Gastrocnemius medialis (tissue), 4 donors: ENCODE measurements around the gene OS9. TPM values are rescaled to one million over a fixed set of nuclear protein-coding genes. Genes with fewer than 3 reads are reported as not detected.
A peak's percentile ranks its signal among the peaks of the same experiment; 100 is the strongest.

Source experiments
- ATAC-seq, 2 donors: fragments of 150-250 bp; one replicate each; pipeline ENCODE4 v1.9.1; 2016
- DNase-seq, 2 donors: peaks; one replicate each; pipeline ENCODE4 v3.0.0-alpha.2; 2019
- H3K27ac ChIP-seq, 4 donors: fragments of 200-600 bp; sonication (generic); 1 replicate in 1 of 4; 2 replicates in 3 of 4; pipeline ENCODE4 v1.5.1; 2016 to 2018; ENCODE audit warnings: mild to moderate bottlenecking in 2 of 4, moderate library complexity in 1 of 4
- H3K27me3 ChIP-seq, 3 donors: fragments of 200-600 bp; sonication (generic) in 2 of 3; 1 replicate in 1 of 3; 2 replicates in 2 of 3; pipeline versions ENCODE4 v1.5.1 to v1.6.0; 2016 to 2019; ENCODE audit warnings: mild to moderate bottlenecking in 1 of 3, moderate library complexity in 1 of 3
- H3K36me3 ChIP-seq, 2 donors: fragments of 200-600 bp; sonication (generic) in 1 of 2; one replicate each; pipeline ENCODE4 v1.5.1; 2017 to 2018
- H3K4me1 ChIP-seq, 2 donors: fragments of 200-600 bp; sonication (generic) in 1 of 2; one replicate each; pipeline ENCODE4 v1.5.1; 2016 to 2017; ENCODE audit warnings: mild to moderate bottlenecking in 2 of 2
- H3K4me3 ChIP-seq, 4 donors: fragments of 200-600 bp; sonication (generic) in 3 of 4; 1 replicate in 1 of 4; 2 replicates in 3 of 4; pipeline ENCODE4 v1.5.1; 2016 to 2019; ENCODE audit warnings: mild to moderate bottlenecking in 2 of 4
- H3K9me3 ChIP-seq, 3 donors: fragments of 200-600 bp; sonication (generic) in 2 of 3; 1 replicate in 1 of 3; 2 replicates in 2 of 3; pipeline ENCODE4 v1.5.1; 2016 to 2019
- POLR2A ChIP-seq, 2 donors: fragments of 450-650 bp; IDR thresholded peaks; one replicate each; pipeline ENCODE4 v1.6.1; 2017; ENCODE audit warnings: antibody characterized with exemption in 2 of 2, mild to moderate bottlenecking in 2 of 2, moderate library complexity in 2 of 2
- in situ Hi-C, 4 donors: fragments of 200-750 bp; cut with MboI; loops; one replicate each; pipeline versions ENCODE4 v1.15.0 to v1.8.0; 2017; ENCODE audit warnings: low sequenced_read_pairs in 4 of 4
- intact Hi-C: fragments of 100-400 bp; cut with DNase I; formaldehyde crosslinking; loops from one replicate; pipeline ENCODE4 v1.15.1; 2023; ENCODE audit warnings: low total_unique reads
- total RNA-seq, 4 donors: library from RNA; depleted of rRNA; stranded (reverse); fragments of >200 nt; gene quantifications; one replicate each; pipeline versions ENCODE4 v1.1.0 to v1.2.3, GENCODE V29; 2016
- TF ChIP-seq, protein P1 (sequence below), 5 experiments: fragments of 450-650 bp in 3 of 5; fragments of 200-600 bp in 2 of 5; sonication (generic) in 2 of 5; IDR thresholded peaks in 4 of 5; conservative IDR thresholded peaks in 1 of 5; 1 replicate in 4 of 5; 2 replicates in 1 of 5; pipeline ENCODE4 v1.5.1; 2016 to 2019; ENCODE audit warnings: antibody characterized with exemption in 5 of 5, mild to moderate bottlenecking in 3 of 5, moderate library complexity in 3 of 5

OS9 gene
- total RNA-seq, 4 donors from 2014 or later: 77.0 to 152 (median 106) TPM

DNA sequence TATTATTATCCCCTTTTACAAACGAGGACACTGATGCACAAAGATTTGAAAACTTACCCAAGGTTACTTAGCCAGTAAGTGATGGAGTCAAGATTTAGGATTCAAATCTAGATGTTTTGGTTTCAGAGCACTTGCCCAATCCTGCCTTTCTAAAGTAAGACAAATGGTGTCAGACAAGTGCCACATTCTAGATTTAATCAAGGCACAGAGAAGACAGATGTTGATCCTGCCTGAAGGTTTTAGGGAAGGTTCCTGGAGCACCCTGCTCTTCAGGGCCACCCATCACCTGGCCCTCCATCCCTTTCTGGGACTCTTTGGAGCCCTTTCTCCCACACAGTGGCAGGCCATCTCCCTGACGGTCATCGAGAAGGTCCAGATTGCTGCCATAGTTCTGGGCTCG lies 63.8 kb downstream of the OS9 start:
- Histone ChIP-seq H3K4me1 (peaks cover 13 to 15% of the 10 kb centered on the region in 2 donors), H3K9me3 (no peaks in the 10 kb centered on the region), H3K4me3 (no peak overlapping the region), H3K27me3 (peaks cover 2 to 12% (median 10%) of the 10 kb centered on the region in 3 donors), H3K27ac (no peak overlapping the region), H3K36me3 (peaks cover 0 to 21% of the 10 kb centered on the region in 2 donors)
- in situ Hi-C loops: no loop called here
- ATAC-seq: no peak
- no peak for DNase-seq
- intact Hi-C loops: no loop called here
- no peak for TF ChIP-seq POLR2A (IDR thresholded peaks at IDR 0.05)
- TF ChIP-seq, protein P1, sequence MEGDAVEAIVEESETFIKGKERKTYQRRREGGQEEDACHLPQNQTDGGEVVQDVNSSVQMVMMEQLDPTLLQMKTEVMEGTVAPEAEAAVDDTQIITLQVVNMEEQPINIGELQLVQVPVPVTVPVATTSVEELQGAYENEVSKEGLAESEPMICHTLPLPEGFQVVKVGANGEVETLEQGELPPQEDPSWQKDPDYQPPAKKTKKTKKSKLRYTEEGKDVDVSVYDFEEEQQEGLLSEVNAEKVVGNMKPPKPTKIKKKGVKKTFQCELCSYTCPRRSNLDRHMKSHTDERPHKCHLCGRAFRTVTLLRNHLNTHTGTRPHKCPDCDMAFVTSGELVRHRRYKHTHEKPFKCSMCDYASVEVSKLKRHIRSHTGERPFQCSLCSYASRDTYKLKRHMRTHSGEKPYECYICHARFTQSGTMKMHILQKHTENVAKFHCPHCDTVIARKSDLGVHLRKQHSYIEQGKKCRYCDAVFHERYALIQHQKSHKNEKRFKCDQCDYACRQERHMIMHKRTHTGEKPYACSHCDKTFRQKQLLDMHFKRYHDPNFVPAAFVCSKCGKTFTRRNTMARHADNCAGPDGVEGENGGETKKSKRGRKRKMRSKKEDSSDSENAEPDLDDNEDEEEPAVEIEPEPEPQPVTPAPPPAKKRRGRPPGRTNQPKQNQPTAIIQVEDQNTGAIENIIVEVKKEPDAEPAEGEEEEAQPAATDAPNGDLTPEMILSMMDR (IDR thresholded peaks at IDR 0.05 in 4 of 5, conservative IDR thresholded peaks at IDR 0.05 in 1 of 5): no peak

DNA sequence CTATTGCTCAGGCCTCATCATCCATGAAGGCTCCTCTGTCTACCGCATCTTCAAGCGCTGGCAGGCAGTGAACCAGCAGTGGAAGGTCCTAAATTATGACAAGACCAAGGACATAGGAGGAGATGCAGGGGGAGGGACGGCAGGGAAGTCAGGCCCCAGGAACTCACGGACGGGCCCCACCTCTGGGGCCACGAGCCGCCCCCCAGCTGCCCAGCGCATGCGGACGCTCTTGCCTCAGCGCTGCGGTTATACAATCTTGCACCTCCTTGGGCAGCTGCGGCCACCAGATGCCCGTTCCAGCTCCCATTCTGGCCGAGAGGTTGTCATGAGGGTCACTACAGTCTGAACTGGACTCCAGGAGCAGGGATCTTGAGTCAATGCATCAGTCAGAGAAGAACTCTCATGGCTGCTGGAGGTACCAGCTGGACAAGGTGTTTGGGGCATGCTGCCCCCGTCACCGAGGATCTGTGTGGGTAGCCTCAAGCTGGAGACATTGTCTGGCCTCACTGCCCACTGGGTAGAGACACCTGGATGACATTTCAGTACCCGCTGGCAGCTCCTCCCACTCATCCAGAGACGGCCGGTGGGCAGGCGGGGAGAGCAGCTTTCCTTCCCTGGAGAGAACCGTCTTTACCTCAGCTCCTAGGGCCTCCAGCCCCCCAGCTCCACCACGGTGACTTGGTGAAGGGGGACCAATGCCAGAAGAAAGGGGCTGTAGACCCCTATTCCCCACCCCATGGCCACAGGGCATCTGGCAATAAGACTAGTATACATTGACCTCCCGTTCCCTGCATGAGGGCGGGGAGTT lies 64.8 kb downstream of the OS9 start:
- TF ChIP-seq POLR2A (IDR thresholded peaks at IDR 0.05): no peak
- TF ChIP-seq, protein P1 (IDR thresholded peaks at IDR 0.05 in 4 of 5, conservative IDR thresholded peaks at IDR 0.05 in 1 of 5): no peak
- H3K27ac ChIP-seq: no peak overlapping the region
- in situ Hi-C loops (no loop called here), intact Hi-C loops (no loop called here)
- H3K4me3 ChIP-seq: no peak overlapping the region
- H3K27me3 ChIP-seq: peaks cover 12 to 22% (median 20%) of the 10 kb centered on the region in 3 donors
- peaks cover 0 to 21% of the 10 kb centered on the region in 2 donors for H3K36me3 ChIP-seq
- H3K9me3 ChIP-seq: no peaks in the 10 kb centered on the region
- no peak for ATAC-seq
- H3K4me1 ChIP-seq: peaks cover 12 to 13% of the 10 kb centered on the region in 2 donors
- DNase-seq: no peak

DNA sequence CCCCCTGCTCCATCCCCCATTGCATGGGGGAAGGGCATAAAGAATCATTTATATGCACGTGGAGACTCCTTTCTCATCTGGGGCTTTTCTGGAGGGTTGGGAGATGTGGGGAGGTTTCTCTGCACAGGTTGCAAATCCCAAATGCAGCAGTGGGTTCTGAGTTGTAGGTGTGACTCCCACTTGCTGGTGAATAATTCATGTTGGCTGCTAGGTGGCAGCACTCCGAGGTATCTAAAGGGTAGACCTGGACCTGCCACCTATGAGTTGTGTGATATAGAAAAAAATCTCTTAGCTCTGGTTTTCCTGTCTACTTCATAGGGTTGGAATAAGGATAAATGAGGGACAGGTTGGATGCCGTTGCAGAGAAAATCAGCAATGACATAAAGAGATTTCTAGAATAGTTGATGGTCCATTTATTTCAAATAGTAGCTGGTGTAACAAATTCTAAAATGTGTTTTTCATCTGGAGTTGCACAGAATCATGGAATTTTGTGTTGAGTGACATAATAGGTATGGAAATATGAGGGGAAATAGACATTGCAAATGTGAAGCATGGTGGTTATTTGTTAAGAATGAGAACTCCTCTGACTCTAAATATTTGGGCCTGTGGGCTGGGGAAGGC lies 65.5 kb downstream of the OS9 start:
- Histone ChIP-seq H3K9me3 (no peaks in the 10 kb centered on the region), H3K4me3 (no peak overlapping the region), H3K36me3 (peaks cover 0 to 21% of the 10 kb centered on the region in 2 donors), H3K4me1 (peaks cover 10 to 11% of the 10 kb centered on the region in 2 donors), H3K27ac (no peak overlapping the region), H3K27me3 (peaks cover 19 to 29% (median 27%) of the 10 kb centered on the region in 3 donors)
- DNase-seq (no peak), ATAC-seq (no peak)
- no peak for TF ChIP-seq POLR2A (IDR thresholded peaks at IDR 0.05)
- TF ChIP-seq, protein P1 (IDR thresholded peaks at IDR 0.05 in 4 of 5, conservative IDR thresholded peaks at IDR 0.05 in 1 of 5): peak in 2 of 5 experiments; percentile 10 to 45
- intact Hi-C loops: no loop called here
- in situ Hi-C loops: no loop called here

DNA sequence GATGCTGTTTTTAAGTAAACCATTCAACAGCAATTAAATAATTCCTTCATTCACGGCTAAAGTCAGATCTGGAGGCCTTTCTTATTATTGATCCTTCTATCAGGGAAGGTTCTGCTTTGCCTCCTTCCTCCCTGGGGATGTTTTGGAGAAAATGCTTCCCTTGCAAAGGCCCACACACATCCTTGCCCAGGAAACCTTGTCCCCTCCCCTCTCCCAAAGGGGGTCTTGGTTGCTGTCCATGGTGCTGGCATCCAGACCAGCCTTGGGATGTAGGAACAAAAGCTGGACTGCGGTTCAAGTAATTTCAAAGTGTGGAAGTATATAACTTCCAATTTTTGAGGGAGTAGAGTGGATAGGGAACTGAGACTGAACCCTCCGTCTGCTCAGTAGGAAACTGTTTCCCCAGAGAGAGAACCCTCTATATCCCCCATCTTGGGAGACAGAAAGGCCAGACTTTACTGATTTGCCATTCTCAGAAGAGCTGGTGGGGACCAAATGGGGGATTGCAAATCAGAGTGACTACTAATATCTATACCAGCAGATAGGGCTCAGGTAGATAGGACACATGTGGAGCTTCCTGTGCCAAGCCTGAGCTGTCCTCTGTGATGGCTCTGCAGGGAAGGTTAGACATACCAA lies 66.5 kb downstream of the OS9 start:
- H3K36me3 ChIP-seq: peaks cover 0 to 21% of the 10 kb centered on the region in 2 donors
- intact Hi-C loops: no loop called here
- no peaks in the 10 kb centered on the region for H3K9me3 ChIP-seq
- in situ Hi-C loops: no loop called here
- ATAC-seq (no peak), DNase-seq (no peak)
- TF ChIP-seq, protein P1 (IDR thresholded peaks at IDR 0.05 in 4 of 5, conservative IDR thresholded peaks at IDR 0.05 in 1 of 5): no peak
- no peak for TF ChIP-seq POLR2A (IDR thresholded peaks at IDR 0.05)
- H3K27ac ChIP-seq: no peak overlapping the region
- no peak overlapping the region for H3K4me3 ChIP-seq
- peaks cover 29 to 39% (median 37%) of the 10 kb centered on the region in 3 donors for H3K27me3 ChIP-seq
- H3K4me1 ChIP-seq: peaks cover 13 to 16% of the 10 kb centered on the region in 2 donors
